ENCODE measurements around the gene HLTF.

Gene HLTF

GRCh38 chr3:149087208-149087607 is 875 bp upstream of the HLTF start:
- peak in 3 of 56 donors; percentile 2 to 6 (median 4) for DNase-seq

GRCh38 chr3:149085828-149086231 is 503 bp downstream of the HLTF start:
- DNase-seq = peak in 16 of 56 donors; percentile 29 to 73 (median 52)

GRCh38 chr3:149081772-149082171 is 4.6 kb downstream of the HLTF start:
- DNase-seq = no peak

- DNase-seq = no peak
Observed at GRCh38 chr3:149080699-149081091, 5.6 kb downstream of the HLTF start.

DNA sequence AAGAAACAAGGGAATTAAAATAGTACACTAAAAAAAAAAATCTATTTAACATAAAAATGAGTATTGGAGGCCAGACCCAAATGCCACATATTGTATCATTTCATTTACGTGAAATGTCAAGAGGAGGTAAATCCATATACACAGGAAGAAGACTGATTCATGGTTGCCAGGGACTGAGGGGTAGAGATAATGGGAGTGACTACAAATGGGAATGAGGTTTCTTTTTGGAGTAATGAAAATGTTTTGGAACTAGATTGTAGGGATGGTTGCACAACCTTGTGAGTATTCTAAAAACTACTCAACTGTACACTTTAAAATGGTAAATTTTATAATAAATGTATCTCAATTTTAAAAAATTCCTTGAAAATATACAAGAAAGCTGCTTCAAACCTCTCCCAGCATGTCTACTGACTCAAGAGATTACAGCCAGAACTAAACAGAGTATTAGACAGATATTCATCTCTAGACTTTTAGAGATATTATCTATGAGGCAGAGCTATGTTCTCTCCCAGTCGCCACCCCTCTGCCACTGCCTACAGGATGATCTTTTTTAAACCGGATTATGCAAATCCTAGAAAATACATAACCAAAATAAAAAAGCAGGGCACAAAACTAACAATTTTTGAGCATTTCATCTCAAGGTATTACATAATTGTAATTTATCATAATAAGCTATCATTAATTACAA is 6.2 kb downstream of the HLTF start:
- DNase-seq = no peak

DNA sequence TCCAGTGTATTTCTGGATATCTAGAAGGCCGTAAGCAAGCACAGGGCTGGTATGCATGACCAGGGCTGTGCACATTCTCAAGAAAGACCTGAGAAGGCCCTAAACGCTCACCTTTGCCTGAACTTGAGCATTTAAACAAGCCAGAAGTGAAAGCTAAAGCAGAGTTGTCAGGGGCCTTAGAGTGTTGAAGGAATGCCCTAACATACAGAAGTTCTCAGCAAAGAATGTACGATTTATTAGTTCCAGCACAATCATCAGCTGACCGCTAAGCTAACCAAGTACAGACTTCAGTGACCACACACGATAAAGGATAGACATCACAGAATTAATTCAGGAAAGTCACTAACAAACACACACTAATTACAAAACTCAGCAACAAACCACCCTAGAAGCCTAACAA is 8.7 kb downstream of the HLTF start:
- DNase-seq = no peak

- DNase-seq = no peak
Observed at GRCh38 chr3:149067883-149068282, 18.4 kb downstream of the HLTF start.

DNA sequence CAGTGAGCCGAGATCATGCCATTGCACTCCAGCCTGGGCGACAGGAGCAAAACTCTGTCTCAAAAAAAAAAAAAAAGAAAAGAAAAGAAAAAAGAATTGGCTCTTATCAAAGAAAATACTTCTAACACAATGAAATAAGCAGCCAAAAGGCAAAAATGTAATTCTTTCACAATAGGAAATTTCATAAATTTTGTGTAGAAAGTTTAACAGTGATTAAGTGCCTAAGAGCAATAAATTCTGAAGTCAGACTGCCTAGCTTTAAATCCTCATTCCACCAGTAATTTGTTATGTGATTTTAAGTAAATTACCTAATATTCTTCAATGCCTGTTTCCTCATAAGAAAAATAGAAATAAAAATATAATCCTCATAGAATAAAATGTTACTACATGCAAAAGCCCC is 24.6 kb downstream of the HLTF start:
- DNase-seq = no peak

DNA sequence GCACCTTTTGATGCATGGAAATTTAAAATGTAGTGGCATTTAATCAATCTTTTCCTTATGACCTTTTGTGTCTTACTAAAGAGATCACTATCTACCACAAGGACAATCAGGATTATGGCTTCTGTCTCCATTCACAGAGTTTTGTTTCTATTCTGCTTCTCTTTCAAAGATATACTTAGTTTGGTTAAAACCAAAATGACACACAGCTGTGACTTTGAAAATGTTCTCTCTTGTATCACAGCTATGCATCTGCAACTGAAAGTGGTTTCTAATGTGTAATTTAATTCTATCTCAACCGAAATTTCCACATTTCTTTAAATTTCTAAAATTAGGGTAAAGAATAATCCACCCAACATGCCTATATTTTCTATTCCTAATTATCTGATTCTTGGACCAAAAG is 27.7 kb downstream of the HLTF start:
- DNase-seq = no peak

DNA sequence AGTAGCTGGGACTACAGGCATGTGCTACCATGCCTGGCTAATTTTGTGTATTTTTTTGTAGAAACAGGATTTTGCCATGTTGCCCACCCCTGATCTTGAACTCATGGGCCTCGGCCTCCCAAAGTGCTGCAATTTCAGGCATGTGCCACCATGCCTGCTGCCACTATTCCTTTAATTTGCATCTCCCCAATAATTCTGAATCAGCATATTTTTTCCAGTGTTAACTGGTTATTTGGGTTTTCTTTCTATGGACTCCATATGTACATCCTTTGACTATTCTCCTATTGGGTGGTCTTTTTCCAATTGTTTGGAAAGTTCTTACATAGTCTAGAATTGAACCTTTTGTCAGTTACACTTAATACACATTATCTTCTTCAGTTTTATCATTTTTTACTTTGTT is 28.1 kb downstream of the HLTF start:
- no peak for DNase-seq

DNA sequence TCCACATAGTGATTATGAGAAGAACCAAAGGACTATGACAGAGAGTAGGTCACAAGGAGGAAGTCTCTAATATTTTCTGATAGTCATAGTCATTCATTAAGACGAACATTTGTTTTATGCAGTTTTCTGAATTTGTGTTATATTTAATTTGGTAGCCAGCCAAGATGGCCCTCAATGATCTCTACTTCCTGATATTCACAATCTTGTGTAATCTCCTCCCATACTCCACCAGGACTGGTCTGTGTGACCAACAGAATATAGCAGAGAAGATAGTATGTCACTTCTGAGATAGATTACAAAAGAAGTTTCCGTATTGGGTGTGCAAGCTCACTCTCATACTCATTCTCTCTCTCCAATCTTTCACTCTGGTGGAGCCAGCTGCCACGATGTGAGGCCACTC is 30.8 kb downstream of the HLTF start:
- no peak for DNase-seq

DNA sequence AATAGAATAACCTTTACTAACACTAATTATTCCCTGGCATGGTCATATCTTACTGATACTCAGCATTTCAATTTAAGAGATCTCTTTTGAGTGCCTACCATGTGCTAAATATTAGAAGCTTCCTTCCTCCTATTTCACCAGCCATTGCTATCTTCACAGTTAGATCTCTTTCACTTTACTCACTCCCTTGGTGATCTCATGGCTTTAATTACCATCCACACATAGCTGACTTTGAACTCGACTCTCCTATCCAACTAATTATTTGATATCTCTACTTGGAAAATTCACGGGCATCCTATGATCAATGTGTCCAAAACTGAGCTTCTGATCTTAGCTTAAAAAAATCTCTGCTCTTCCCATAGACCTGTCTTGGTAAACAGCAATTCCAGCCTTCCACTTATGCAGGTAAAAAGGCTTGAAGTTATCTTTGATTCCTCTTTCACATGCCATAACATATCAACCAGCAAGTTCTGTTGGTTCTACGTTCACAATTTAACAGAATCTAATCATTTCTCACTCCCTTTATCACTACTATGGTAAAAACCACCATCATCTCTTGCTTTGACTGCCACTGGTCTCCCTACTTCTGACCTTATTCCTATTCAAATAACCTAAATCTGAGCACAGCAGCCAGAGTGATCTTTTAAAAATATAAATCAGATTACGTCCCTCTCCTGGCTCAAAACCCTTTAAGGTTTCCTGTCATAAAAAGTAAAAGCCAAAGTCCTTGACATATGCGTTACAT is 41.8 kb downstream of the HLTF start:
- DNase-seq = no peak

GRCh38 chr3:149042789-149043386 is 43.4 kb downstream of the HLTF start:
- no peak for DNase-seq

- DNase-seq = no peak
Observed at GRCh38 chr3:149038322-149038721, 48.0 kb downstream of the HLTF start.

DNA sequence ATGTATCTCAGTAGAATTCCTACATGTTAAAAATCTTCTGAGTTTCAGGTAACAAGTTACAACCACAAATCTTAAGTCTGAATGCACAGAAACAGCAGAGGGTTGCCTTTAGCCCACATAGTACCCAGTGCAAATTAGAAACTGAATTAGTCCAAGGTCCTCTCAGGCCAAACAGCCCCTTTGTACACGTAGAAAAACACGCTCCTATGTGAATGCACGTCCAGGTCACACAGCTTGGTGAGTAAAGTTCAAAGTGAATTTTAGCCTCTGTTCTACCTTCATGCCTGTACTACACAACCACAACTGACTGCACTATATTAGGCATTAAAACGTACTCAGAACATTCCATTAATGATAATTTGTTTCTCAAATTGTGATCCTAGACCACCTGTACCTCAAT is 48.6 kb downstream of the HLTF start:
- DNase-seq = no peak

DNA sequence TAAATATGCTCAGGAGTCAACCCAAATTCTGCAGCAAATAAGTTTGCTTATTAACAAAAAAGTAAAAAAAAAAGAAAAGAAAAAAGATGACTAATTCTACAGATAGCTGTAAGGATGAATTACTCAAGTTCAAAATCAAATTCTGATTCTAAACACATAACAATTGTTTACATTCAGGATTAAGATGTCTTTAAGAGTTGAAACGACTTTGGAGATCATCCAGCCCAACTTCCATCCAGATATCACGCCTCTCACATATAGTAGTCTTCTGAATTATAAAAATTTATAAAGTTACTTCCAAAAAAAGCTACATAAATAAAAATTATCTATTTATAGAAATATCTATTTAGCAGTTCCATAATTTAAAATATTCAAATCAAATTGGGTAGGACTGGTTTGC is 55.2 kb downstream of the HLTF start:
- DNase-seq = no peak

GRCh38 chr3:149026718-149027117 is 59.6 kb downstream of the HLTF start:
- no peak for DNase-seq

- no peak for DNase-seq
Observed at GRCh38 chr3:149023951-149024350, 62.4 kb downstream of the HLTF start.

DNA sequence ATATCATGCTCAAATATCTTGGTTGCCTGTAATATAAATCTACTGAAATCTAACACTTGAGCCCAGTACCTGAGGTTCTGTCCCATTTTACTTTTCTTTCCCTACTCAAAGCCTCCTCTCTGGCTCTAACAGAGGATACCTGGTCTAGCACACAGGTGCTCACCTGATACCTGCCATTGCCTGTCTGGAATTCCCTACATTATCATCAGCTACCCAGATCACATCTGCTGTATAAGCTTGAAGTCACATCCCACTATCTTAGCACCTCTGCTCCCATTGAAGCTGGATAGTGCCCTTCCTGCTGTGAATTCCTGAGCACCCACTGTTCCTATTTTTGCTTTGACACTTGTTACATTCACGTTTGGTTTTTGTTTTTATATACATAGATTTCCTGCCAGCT is 64.5 kb downstream of the HLTF start:
- DNase-seq = no peak

- DNase-seq = no peak
Observed at GRCh38 chr3:149020839-149021252, 65.5 kb downstream of the HLTF start.

- DNase-seq = peak in 12 of 56 donors; percentile 2 to 52 (median 14)
Observed at GRCh38 chr3:149020196-149020838, 66.0 kb downstream of the HLTF start.

- no peak for DNase-seq
Observed at GRCh38 chr3:149019580-149019979, 66.8 kb downstream of the HLTF start.
